Prostate gland (tissue), 2 donors: Measurements from ENCODE around the gene DDX6.

Experiments
- CTCF ChIP-seq, 4 experiments: fragments of 200-600 bp in 2 of 4; fragments of 450-650 bp in 2 of 4; sonication (generic) in 2 of 4; IDR thresholded peaks; 1 replicate in 3 of 4; 2 replicates in 1 of 4; pipeline ENCODE4 v1.5.1; 2016 to 2019; ENCODE audit warnings: antibody characterized with exemption in 4 of 4, mild to moderate bottlenecking in 2 of 4, moderate library complexity in 2 of 4
- POLR2AphosphoS5 ChIP-seq: sonication (generic); formaldehyde crosslinking; IDR thresholded peaks from one replicate; pipeline ENCODE4 v1.6.1; 2017; ENCODE audit warnings: antibody characterized with exemption

- no peak for TF ChIP-seq CTCF (IDR thresholded peaks at IDR 0.05)
- no peak for TF ChIP-seq POLR2AphosphoS5
Observed at GRCh38 chr11:118746988-118747585, 43.9 kb downstream of the DDX6 start.
